Transverse colon (tissue), 3 donors: Measurements from ENCODE around the gene AMOTL1.

Experiments
- CTCF ChIP-seq, 5 experiments: fragments of 200-600 bp in 3 of 5; fragments of 450-650 bp in 2 of 5; sonication (generic) in 3 of 5; IDR thresholded peaks; 1 replicate in 2 of 5; 2 replicates in 3 of 5; pipeline ENCODE4 v1.5.1; 2016 to 2017; ENCODE audit warnings: antibody characterized with exemption in 5 of 5, inconsistent platforms in 3 of 5, mild to moderate bottlenecking in 2 of 5, moderate library complexity in 1 of 5
- POLR2A ChIP-seq: fragments of 450-650 bp; IDR thresholded peaks from one replicate; pipeline ENCODE4 v1.6.1; 2016; ENCODE audit warnings: antibody characterized with exemption, mild to moderate bottlenecking, moderate library complexity

- no peak for TF ChIP-seq CTCF (IDR thresholded peaks at IDR 0.05)
- TF ChIP-seq POLR2A = no peak
Measured at GRCh38 chr11:94794287-94795168, 26.4 kb downstream of the AMOTL1 start.
